Esophagus squamous epithelium (tissue), 5 donors: ENCODE results near the gene LRP8. TPM values are rescaled to one million over a fixed set of nuclear protein-coding genes. Genes with fewer than 3 reads are reported as not detected.
"Not testable (repeated sequence)": the region's sequence is repeated elsewhere in the genome, so short reads cannot be mapped to it uniquely, and the experiment has no call there.

Experiments
- DNase-seq: peaks from one replicate; lab custom pipeline; 2025; lab: John Stamatoyannopoulos, UW
- H3K27ac ChIP-seq, 4 donors: fragments of 200-600 bp; sonication (generic); one replicate each; pipeline ENCODE4 v1.5.1; 2016 to 2019; ENCODE audit warnings: mild to moderate bottlenecking in 1 of 4
- H3K27me3 ChIP-seq, 4 donors: fragments of 200-600 bp; sonication (generic); 1 replicate in 3 of 4; 2 replicates in 1 of 4; pipeline versions ENCODE4 v1.5.1 to v1.6.0; 2017 to 2021; ENCODE audit warnings: antibody characterized with exemption in 1 of 4
- H3K36me3 ChIP-seq, 3 donors: fragments of 200-600 bp; sonication (generic); one replicate each; pipeline ENCODE4 v1.5.1; 2016 to 2019
- H3K4me1 ChIP-seq, 3 donors: fragments of 200-600 bp; sonication (generic); one replicate each; pipeline ENCODE4 v1.5.1; 2017 to 2019
- H3K4me3 ChIP-seq, 4 donors: fragments of 200-600 bp; sonication (generic); 1 replicate in 3 of 4; 2 replicates in 1 of 4; pipeline ENCODE4 v1.5.1; 2016 to 2019; ENCODE audit warnings: mild to moderate bottlenecking in 2 of 4, moderate library complexity in 1 of 4
- H3K9me3 ChIP-seq, 3 donors: fragments of 200-600 bp; sonication (generic); one replicate each; pipeline ENCODE4 v1.5.1; 2016 to 2019
- POLR2A ChIP-seq, 4 donors: fragments of 450-650 bp; IDR thresholded peaks; one replicate each; pipeline ENCODE4 v1.6.1; 2017; ENCODE audit warnings: antibody characterized with exemption in 4 of 4, mild to moderate bottlenecking in 4 of 4, moderate library complexity in 3 of 4
- WGBS, 2 donors: methylation state at CpG; one replicate each; pipeline ENCODE4 v1.1.5; 2018; 5-methylcytosine and 5-hydroxymethylcytosine counted together
- intact Hi-C: fragments of 100-400 bp; cut with DNase I; formaldehyde crosslinking; loops from one replicate; pipeline ENCODE4 v1.15.0; 2022
- total RNA-seq, 4 donors: library from RNA; depleted of rRNA; stranded (reverse); fragments of >200 nt; gene quantifications; one replicate each; pipeline ENCODE4 v1.1.0, GENCODE V29; 2016
- TF ChIP-seq, protein P1 (sequence below), 6 experiments: fragments of 450-650 bp in 4 of 6; fragments of 200-600 bp in 2 of 6; sonication (generic) in 2 of 6; IDR thresholded peaks; one replicate each; pipeline ENCODE4 v1.5.1; 2016 to 2019; ENCODE audit warnings: antibody characterized with exemption in 6 of 6, mild to moderate bottlenecking in 4 of 6, moderate library complexity in 4 of 6
- donor health status: DM: yes; HTN: yes; CAD: no.

LRP8 gene
- total RNA-seq, 4 donors from 2014 or later = 15.3 to 39.6 (median 18.8) TPM

- 87 to 100% methylated on average over 1 to 3 of the region's 7 CpGs for WGBS, 2 donors
- peaks cover 0 to 11% (median 0%) of the 10 kb centered on the region in 3 donors for H3K9me3 ChIP-seq
- H3K27me3 ChIP-seq = no peaks in the 10 kb centered on the region
- H3K4me3 ChIP-seq = no peak overlapping the region
- TF ChIP-seq, protein P1, sequence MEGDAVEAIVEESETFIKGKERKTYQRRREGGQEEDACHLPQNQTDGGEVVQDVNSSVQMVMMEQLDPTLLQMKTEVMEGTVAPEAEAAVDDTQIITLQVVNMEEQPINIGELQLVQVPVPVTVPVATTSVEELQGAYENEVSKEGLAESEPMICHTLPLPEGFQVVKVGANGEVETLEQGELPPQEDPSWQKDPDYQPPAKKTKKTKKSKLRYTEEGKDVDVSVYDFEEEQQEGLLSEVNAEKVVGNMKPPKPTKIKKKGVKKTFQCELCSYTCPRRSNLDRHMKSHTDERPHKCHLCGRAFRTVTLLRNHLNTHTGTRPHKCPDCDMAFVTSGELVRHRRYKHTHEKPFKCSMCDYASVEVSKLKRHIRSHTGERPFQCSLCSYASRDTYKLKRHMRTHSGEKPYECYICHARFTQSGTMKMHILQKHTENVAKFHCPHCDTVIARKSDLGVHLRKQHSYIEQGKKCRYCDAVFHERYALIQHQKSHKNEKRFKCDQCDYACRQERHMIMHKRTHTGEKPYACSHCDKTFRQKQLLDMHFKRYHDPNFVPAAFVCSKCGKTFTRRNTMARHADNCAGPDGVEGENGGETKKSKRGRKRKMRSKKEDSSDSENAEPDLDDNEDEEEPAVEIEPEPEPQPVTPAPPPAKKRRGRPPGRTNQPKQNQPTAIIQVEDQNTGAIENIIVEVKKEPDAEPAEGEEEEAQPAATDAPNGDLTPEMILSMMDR (IDR thresholded peaks at IDR 0.05) = no peak
- TF ChIP-seq POLR2A (IDR thresholded peaks at IDR 0.05) = no peak
- H3K4me1 ChIP-seq = peaks cover 0 to 5% (median 3%) of the 10 kb centered on the region in 3 donors
- intact Hi-C loops = no loop called here
- H3K36me3 ChIP-seq = peaks cover 27 to 100% (median 34%) of the 10 kb centered on the region in 3 donors
- no peak for DNase-seq
- no peak overlapping the region for H3K27ac ChIP-seq
Observed at GRCh38 chr1:53210352-53210751, 117.5 kb downstream of the LRP8 start.

DNA sequence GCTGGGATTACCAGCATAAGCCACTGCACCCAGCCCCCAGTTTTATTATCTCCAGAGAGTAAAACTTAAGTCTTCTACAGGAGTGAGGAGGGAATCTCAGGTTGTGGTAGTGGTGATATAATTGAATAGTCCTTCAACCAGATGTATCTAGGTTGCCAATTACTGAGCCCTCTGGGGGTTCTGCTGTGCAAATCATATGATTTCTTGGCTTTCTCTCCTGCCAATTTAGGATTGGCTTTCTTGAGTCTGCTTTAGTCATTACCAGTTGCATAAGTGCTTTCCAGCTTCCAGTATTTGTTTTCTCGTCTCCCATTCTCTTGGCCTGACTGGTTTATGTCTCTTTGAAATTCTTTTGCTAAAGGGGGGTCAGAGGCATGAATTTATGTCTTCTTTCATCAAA lies 120.1 kb downstream of the LRP8 start:
- peaks cover 0 to 11% (median 0%) of the 10 kb centered on the region in 3 donors for H3K9me3 ChIP-seq
- intact Hi-C loops = no loop called here
- peaks cover 22 to 100% (median 30%) of the 10 kb centered on the region in 3 donors for H3K36me3 ChIP-seq
- DNase-seq = no peak
- H3K4me3 ChIP-seq = no peak overlapping the region
- 42 to 64% methylated on average over 1 of the region's 1 CpG for WGBS, 2 donors
- H3K4me1 ChIP-seq = peaks cover 0 to 5% (median 3%) of the 10 kb centered on the region in 3 donors
- no peak overlapping the region for H3K27ac ChIP-seq
- no peaks in the 10 kb centered on the region for H3K27me3 ChIP-seq
- TF ChIP-seq, protein P1 (IDR thresholded peaks at IDR 0.05) = no peak
- TF ChIP-seq POLR2A (IDR thresholded peaks at IDR 0.05) = no peak

GRCh38 chr1:53206735-53207379 lies 121.0 kb downstream of the LRP8 start:
- 86 to 92% methylated on average over 1 of the region's 1 CpG for WGBS, 2 donors
- Histone ChIP-seq H3K36me3 (peaks cover 16 to 100% (median 28%) of the 10 kb centered on the region in 3 donors), H3K27me3 (no peaks in the 10 kb centered on the region), H3K4me3 (no peak overlapping the region), H3K9me3 (peaks cover 0 to 11% (median 0%) of the 10 kb centered on the region in 3 donors), H3K27ac (no peak overlapping the region), H3K4me1 (peaks cover 0 to 5% (median 3%) of the 10 kb centered on the region in 3 donors)
- DNase-seq = no peak
- intact Hi-C loops = no loop called here
- TF ChIP-seq, protein P1 (IDR thresholded peaks at IDR 0.05) = no peak
- TF ChIP-seq POLR2A (IDR thresholded peaks at IDR 0.05) = no peak

- intact Hi-C loops = not testable (repeated sequence)
Observed at GRCh38 chr1:53206083-53206685, 121.7 kb downstream of the LRP8 start.

GRCh38 chr1:53205496-53205895 lies 122.4 kb downstream of the LRP8 start:
- DNase-seq, H3K27me3 ChIP-seq, H3K27ac ChIP-seq, intact Hi-C loops, H3K4me3 ChIP-seq: not testable (repeated sequence)
- WGBS, 2 donors = 100% methylated on average over 1 of the region's 1 CpG; no CpG with 5 or more reads in 1 of the 2 donors
- H3K4me1 ChIP-seq = peaks cover 0 to 15% (median 6%) of the 10 kb centered on the region in 3 donors
- peaks cover 0 to 11% (median 0%) of the 10 kb centered on the region in 3 donors for H3K9me3 ChIP-seq
- peaks cover 9 to 100% (median 28%) of the 10 kb centered on the region in 3 donors for H3K36me3 ChIP-seq

More at GRCh38 chr1:53206083-53206685, 121.7 kb downstream of the LRP8 start:
- H3K9me3 ChIP-seq = peaks cover 0 to 11% (median 0%) of the 10 kb centered on the region in 3 donors
- not testable (repeated sequence) for H3K4me1 ChIP-seq, H3K27ac ChIP-seq, DNase-seq, H3K4me3 ChIP-seq, H3K27me3 ChIP-seq
- WGBS, 2 donors = 83 to 93% methylated on average over 2 to 3 of the region's 3 CpGs
- H3K36me3 ChIP-seq = peaks cover 16 to 100% (median 28%) of the 10 kb centered on the region in 3 donors

DNA sequence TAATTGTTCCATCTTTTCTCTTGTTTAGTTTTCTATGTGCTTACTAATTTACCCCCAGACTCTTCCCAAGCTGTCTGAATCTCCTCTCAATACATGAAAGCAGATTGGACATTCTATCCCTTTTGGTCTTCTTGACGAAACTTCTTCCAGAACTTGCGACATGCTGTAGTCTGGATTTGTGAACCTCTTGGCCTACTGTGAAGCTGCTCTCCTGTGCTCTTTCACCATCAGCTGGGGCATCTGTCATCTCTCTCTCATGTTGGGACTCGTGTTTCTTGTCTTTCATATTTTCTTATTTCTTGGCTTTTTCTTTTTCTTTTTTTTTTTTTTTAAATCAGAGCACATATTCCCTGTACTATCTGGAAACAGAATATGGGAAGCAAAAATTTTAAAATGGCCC lies 124.4 kb downstream of the LRP8 start:
- peaks cover 4 to 81% (median 23%) of the 10 kb centered on the region in 3 donors for H3K36me3 ChIP-seq
- intact Hi-C loops = no loop called here
- no peak for DNase-seq
- 89 to 97% methylated on average over 3 of the region's 3 CpGs for WGBS, 2 donors
- no peak overlapping the region for H3K27ac ChIP-seq
- H3K27me3 ChIP-seq = no peaks in the 10 kb centered on the region
- peaks cover 8 to 36% (median 13%) of the 10 kb centered on the region in 3 donors for H3K4me1 ChIP-seq
- H3K9me3 ChIP-seq = peaks cover 0 to 11% (median 0%) of the 10 kb centered on the region in 3 donors
- no peak overlapping the region for H3K4me3 ChIP-seq
- TF ChIP-seq POLR2A (IDR thresholded peaks at IDR 0.05) = no peak
- TF ChIP-seq, protein P1 (IDR thresholded peaks at IDR 0.05) = no peak
